DMS53 (cell line): ENCODE measurements around the gene COG7.
"Not testable (repeated sequence)": the region's sequence is repeated elsewhere in the genome, so short reads cannot be mapped to it uniquely, and the experiment has no call there.

Source experiments
- DNase-seq: peaks from one replicate; lab custom pipeline; 2025; lab: John Stamatoyannopoulos, UW

Gene COG7

DNA sequence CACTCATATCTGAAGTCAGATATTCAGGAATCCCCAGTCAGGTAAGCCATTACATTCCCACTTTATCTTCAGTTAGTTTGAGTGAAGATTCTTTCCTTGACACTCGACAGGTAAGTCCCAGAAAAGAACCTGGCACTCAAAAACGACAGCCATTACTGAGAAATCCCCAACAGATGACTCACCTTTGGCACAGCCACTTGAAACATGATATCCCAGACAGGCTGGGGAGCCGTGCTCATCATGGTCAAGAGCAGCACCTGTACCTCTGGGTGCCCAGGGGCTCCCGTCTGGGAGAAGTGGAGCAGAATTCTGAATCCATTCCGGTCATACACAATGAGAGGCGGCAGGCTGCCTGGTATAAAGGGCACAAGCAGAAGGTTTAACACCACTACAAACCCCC, 16.8 kb upstream of the COG7 start:
- DNase-seq, result peak; percentile 93

DNA sequence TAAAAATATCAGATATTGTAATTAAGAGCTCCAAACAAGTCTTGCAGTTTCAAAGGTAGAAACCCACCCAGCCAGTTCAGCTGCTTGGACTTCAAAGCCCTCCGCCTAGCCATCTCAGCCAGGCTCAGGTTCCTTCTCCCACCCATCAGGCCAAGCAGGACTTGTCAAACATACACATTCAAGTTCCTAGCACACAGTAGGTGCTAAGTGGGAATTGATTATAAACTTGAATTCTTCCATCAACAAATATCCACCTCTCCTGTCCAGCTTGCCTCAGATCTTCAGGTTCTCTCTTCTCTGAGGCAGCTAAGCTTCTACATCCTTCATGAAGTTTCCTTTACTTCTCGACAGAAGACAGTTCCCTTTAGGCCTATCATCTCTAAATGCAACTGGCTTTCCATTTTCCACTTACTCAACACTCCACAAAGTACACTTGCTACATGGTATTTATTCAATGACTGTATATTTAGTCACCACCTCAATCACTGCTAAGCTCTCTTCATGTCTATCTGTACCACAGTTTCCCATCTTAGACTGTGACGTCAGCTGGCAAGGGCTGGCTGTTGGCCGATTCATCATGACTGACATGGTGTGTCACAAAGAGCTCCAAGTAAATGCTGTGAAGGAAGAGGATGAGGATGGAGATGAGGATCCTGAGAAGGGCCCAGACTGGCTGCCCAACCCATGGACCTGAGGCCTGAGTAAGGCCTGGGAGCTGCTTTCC, 13.3 kb upstream of the COG7 start:
- DNase-seq, result peak; percentile 13

GRCh38 chr16:23465179-23465578, 12.2 kb upstream of the COG7 start:
- DNase-seq, result no peak

DNA sequence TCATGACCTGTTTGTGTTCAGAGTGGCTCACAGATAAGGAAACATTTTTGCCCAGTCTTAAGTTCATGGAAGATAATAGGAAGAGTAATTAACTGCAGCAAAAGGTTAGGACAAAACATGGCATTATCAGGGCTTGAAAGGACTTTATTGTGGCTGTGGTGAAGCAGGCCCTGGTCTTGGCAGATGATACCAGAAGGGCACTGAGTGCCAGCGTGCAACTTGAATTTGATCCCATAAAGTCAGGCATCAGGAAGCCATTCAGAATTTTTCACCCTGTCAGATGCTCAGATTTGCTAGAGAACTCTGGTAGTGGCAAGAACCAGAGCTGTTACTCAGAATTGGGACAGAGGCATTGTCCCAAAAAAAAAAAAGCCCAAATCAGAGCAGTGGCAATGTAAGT, 11.2 kb upstream of the COG7 start:
- DNase-seq, result no peak

DNA sequence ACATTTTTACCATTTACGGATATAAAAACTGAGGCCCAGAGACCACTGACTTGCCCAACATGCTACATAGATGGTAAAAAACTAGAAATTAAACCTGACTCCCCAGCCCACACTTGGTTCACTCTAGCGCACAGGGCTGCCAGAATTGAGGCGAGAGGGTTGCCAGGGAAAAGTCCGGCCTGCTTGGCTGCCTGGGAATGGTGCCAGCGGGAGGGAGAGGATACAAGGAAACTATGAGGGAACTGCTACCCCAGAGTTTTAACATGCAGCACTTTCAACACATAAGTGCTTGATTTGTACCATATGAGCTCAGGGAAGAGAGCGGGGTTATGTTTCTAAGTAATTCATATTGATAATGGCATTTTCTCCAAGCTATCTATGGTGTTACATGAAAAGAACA, 10.0 kb upstream of the COG7 start:
- DNase-seq, result not testable (repeated sequence)

DNA sequence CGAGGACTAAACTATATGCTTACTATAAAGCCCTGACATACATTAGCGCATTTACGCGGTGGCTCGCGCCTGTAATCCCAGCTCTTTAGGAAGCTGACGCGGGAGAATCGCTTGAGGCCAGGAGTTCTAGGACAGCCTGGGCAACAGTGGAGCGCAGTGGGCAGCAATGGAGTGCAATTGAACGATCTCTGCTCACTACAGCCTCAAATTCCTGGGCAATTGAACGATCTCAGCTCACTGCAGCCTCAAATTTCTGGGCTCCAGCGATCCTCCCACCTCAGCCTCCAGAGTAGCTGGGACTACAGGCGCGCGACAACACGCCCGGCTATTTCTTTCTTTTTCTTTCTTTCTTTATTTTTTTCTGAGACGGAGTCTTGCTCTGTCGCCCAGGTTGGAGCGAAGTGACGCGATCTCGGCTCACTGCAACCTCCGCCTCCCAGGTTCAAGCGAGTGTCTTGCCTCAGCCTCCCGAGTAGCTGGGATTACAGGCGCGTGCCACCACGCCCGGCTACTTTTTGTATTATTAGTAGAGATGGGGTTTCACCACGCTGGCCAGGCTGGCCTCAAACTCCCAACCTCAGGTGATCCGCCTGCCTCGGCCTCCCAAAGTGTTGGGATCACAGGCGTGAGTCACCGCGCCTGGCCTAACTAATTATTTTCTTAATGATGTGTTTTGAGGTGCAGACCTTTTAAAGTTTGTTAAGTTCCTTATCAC, 506 bp upstream of the COG7 start:
- no peak for DNase-seq

- DNase-seq, result peak; percentile 39
Observed at GRCh38 chr16:23452221-23452571, 793 bp downstream of the COG7 start.

DNA sequence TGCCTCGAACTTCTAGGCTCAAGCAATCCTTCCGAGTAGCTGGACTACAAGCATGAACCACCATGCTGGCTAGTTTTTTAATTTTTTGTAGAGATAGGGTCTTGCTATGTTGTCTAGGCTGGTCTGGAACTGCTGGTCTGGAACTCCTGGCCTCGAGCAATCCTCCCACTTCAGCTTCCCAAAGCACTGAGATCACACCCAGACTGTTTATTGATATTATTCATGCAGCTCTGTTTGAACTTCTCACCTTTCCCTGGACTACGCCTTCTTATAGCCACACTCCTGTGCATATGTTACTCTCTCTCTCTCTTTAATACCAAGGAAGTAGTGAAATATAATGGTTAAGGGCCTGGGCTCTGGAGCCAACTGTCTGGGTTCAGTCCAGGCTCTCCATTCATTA, 4.6 kb downstream of the COG7 start:
- peak; percentile 45 for DNase-seq

- not testable (repeated sequence) for DNase-seq
Observed at GRCh38 chr16:23437542-23437941, 15.4 kb downstream of the COG7 start.

GRCh38 chr16:23436951-23437350, 16.0 kb downstream of the COG7 start:
- no peak for DNase-seq

DNA sequence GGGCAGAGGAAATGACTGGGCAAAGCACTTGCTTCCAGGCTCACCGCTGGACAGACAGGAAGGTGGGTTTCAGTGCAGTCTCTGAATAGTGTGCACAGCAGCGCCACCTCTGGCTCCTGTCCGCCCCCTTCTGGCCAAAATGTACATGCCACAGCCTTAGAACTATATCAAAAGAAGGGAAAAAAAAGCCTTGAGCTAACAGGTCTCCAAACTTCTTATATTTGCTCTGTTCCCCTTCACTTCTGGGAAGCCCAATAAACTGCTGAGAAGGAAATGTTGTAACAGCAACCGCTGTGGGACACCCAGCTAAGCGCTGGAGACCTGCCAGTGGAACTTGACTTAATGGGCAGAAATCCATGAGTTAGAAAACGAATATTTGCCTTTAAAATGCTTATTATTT, 17.5 kb downstream of the COG7 start:
- DNase-seq, result peak; percentile 81

DNA sequence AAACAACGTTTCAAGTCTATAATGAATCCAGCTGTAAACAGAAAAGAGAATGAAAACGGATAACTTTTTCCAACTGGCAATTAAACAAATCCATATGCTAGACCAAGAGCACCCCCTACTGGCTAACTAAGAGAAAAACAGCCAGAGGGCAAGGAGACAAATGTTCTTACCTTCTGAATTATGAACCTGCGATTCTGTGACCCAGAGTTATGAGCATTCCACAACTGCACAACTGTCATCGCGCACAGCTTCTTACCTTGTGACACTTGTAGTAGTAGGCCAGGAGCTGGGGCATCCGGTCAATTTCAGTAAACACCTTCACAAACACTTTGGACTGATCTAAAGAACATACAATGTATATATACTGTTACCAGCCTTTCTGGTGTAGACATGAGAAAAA, 18.6 kb downstream of the COG7 start:
- DNase-seq, result peak; percentile 73

- DNase-seq, result no peak
Observed at GRCh38 chr16:23433261-23433920, 19.6 kb downstream of the COG7 start.

DNA sequence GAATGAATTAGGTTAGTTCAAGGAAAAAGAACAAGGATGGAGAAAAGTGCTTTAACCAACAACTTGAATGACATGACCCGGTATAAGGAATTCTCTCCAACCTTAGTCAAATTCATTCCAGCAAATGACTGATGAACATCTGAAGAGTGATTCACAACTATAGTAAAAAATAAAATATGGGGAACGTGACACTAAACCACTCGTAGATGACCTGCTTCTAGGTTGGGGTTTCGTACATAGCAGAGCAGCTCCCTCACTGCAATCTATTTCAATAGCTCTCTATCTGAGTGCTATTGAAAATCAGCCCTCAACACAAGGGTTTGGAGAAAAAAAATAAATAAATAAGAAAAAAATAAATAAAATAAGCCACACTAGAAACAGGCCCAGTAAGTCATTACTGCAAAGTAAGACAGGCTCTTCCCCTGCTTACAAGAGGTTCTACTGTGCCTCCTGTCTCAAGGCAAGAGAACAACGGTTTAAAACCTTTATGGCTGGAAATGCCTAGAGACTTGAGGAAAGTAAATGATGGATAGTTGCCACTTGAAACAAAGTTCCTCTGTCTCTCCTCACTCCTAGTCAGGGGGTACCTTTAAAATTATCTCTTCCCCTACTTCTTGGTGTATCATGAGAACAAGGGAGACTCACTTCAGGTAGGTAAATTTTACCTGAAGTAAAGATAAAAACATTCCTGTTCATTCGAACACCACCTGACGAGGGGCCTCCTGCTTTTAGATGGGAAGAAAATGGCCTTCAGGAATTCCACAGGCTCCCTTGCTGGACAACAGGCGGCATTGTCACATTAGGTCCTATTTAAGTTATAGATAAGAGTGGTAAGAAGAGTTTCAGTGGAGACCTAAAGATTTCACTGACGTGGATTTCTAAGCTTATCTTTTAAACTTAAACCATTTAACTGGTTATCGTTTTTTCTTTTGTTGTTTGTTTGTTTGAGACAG, 20.5 kb downstream of the COG7 start:
- peak; percentile 10 for DNase-seq

- DNase-seq, result no peak
Observed at GRCh38 chr16:23428351-23428750, 24.6 kb downstream of the COG7 start.

DNA sequence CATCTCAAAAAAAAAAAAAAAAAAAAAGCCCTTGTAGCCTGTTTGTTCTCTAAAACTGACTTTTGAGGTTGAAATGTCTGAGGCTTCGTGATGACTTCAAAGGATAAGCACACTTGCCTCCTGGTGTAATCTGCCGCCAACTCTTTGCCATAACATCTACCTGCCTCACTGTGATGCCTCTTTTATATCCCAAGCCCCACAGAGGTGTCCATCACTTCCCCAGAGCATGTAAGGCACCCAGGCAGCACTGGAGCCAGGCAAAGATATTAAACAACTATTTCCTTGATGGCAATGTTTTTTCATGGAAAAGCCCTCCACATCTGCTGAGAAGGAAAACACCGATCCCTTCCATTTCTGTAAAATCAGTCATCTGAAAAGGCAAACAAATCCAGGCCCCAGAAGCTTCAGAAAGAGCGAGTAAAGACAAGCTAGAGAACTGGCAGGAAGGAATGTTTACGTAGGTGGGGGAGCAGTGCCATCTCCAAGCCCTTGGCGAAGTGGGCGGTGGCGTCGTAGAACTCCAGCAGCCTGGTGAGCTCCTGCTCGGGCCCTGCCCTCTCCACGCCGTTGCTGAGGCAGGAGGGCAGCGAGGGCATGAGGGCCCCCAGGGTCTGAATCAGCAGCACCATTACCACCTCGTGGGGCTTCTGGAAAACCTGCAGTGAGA, 28.6 kb downstream of the COG7 start:
- DNase-seq, result peak; percentile 82

DNA sequence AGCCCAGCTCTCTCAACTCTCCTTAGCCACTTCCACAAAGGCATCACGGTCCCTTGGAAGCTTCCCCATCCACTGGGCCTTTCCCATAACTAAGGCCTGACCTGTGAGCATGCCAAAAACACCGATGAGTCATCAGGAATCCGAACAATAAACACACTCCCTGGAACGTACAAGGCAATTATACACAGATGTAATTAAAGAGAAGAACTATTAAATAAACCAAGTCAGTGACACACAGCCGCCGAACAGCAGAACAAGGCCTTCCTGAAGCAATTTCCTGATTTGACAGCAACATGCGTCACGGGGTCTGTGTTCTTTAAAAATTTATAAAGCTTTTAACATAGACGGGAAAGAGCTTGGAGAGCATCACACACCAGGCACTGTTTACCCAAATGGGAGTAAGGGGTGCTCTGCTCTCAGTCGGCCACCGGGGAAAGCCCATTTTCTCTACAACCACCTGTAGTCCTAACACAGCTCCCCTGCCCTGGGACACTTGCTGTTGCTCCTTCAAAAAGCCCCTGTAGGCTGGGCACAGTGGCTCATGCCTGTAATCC, 29.4 kb downstream of the COG7 start:
- DNase-seq, result peak; percentile 73

DNA sequence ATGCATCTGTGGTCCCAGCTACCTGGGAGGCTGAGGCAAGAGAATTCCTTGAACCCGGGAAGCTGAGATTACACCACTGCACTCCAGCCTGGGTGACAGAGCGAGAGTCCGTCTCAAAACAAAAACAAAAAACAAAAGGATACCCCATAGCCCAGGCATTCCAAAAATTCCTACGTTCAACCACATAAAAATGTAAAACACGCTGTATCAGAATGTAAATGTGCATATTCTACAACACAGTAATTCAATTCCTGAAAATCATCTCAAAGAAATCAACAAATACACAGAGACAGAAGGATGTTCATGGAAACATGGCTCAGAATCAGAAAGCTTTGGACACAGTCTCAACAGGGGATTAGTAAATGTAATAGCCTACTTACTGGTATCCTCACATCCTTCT, 33.0 kb downstream of the COG7 start:
- no peak for DNase-seq

DNA sequence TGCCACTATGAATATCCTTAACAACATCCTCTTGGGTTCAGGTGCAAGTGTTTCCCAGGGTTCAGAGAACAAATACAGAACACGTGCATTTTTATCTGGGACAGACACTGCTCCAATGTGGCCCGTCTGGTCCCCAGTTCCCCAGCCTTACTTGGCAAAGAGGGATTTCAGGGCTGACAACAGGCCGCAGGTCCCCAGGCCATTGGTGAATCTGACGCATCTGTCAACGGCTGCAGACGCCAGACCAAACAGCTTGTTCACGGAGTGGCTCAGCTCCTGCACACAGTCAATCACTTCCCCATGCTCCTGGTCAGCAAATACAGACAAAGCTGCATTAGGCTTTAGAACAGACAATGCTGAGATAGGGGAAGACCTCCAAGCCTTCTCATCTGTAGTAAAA, 36.2 kb downstream of the COG7 start:
- DNase-seq, result no peak

- DNase-seq, result no peak
Observed at GRCh38 chr16:23414731-23415130, 38.3 kb downstream of the COG7 start.

DNA sequence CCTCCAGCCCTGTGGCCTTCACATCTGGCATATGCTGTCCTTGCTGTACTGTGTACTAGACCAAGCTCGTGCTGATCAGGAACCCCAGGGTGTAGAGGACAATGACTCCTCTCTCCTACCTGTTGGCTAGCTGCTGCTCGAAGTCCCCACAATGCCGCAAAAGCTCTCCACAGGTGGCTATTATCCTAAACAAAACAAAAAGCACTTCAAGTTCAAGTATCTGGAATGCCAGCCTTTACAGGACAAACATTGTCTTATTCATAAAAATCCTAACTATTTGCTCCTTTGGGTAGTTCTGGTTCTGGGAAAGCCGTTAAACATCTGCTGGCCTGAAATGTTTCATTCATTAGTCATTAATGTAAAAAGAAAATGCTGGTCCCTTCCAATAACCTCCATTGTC, 42.8 kb downstream of the COG7 start:
- peak; percentile 77 for DNase-seq
